ENCODE measurements around the gene SEZ6L2.

SEZ6L2 gene

GRCh38 chr16:29835926-29836325, 63.4 kb downstream of the SEZ6L2 start:
- TF ChIP-seq TCF12 (IDR thresholded peaks at IDR 0.05; ENCODE audit: low read depth) (no peak), USF1 (IDR thresholded peaks at IDR 0.05) (no peak), RAD21 (IDR thresholded peaks at IDR 0.05; ENCODE audit: low read depth) (no peak), CEBPB (IDR thresholded peaks at IDR 0.05) (no peak), TEAD4 (IDR thresholded peaks at IDR 0.05) (no peak), TAF1 (IDR thresholded peaks at IDR 0.05; ENCODE audit: low read depth) (no peak), ZBTB7A (IDR thresholded peaks at IDR 0.05; ENCODE audit: low read depth) (no peak), EGR1 (IDR thresholded peaks at IDR 0.05) (no peak), FOXM1 (IDR thresholded peaks at IDR 0.05; ENCODE audit: borderline replicate concordance, low read depth) (no peak), YY1 (IDR thresholded peaks at IDR 0.05; ENCODE audit: low read depth) (no peak), MAX (IDR thresholded peaks at IDR 0.05) (no peak)

- TF ChIP-seq EP300 (IDR thresholded peaks at IDR 0.05; ENCODE audit: borderline replicate concordance): no peak
- TF ChIP-seq EGR1 (IDR thresholded peaks at IDR 0.05): no peak
- no peak for TF ChIP-seq FOXM1 (IDR thresholded peaks at IDR 0.05; ENCODE audit: borderline replicate concordance, low read depth)
- TF ChIP-seq TEAD4 (IDR thresholded peaks at IDR 0.05): no peak
- no peak for TF ChIP-seq CREB1 (IDR thresholded peaks at IDR 0.05; ENCODE audit: low read depth)
- TF ChIP-seq NFIC (IDR thresholded peaks at IDR 0.05): no peak
- no peak for TF ChIP-seq REST (IDR thresholded peaks at IDR 0.05; ENCODE audit: low read depth)
- TF ChIP-seq TCF12 (IDR thresholded peaks at IDR 0.05; ENCODE audit: low read depth): no peak
- TF ChIP-seq TAF1 (IDR thresholded peaks at IDR 0.05; ENCODE audit: low read depth): no peak
- no peak for TF ChIP-seq CEBPB (IDR thresholded peaks at IDR 0.05)
- TF ChIP-seq ZBTB7A (IDR thresholded peaks at IDR 0.05; ENCODE audit: low read depth): no peak
- TF ChIP-seq RAD21 (IDR thresholded peaks at IDR 0.05; ENCODE audit: low read depth): no peak
- no peak for TF ChIP-seq USF1 (IDR thresholded peaks at IDR 0.05)
- no peak for TF ChIP-seq YY1 (IDR thresholded peaks at IDR 0.05; ENCODE audit: low read depth)
- no peak for TF ChIP-seq MAX (IDR thresholded peaks at IDR 0.05)
Measured at GRCh38 chr16:29834079-29834478, 65.3 kb downstream of the SEZ6L2 start.

- TF ChIP-seq RAD21 (IDR thresholded peaks at IDR 0.05; ENCODE audit: low read depth): no peak
- no peak for TF ChIP-seq REST (IDR thresholded peaks at IDR 0.05; ENCODE audit: low read depth)
- no peak for TF ChIP-seq YY1 (IDR thresholded peaks at IDR 0.05; ENCODE audit: low read depth)
- TF ChIP-seq MAX (IDR thresholded peaks at IDR 0.05): no peak
- no peak for TF ChIP-seq TAF1 (IDR thresholded peaks at IDR 0.05; ENCODE audit: low read depth)
- TF ChIP-seq EGR1 (IDR thresholded peaks at IDR 0.05): no peak
- TF ChIP-seq NFIC (IDR thresholded peaks at IDR 0.05): no peak
- TF ChIP-seq CREB1 (IDR thresholded peaks at IDR 0.05; ENCODE audit: low read depth): no peak
Measured at GRCh38 chr16:29831490-29831889, 67.9 kb downstream of the SEZ6L2 start.

- TF ChIP-seq MAX (IDR thresholded peaks at IDR 0.05) (no peak), EGR1 (IDR thresholded peaks at IDR 0.05) (no peak), ZBTB7A (IDR thresholded peaks at IDR 0.05; ENCODE audit: low read depth) (no peak), CEBPB (IDR thresholded peaks at IDR 0.05) (no peak), TAF1 (IDR thresholded peaks at IDR 0.05; ENCODE audit: low read depth) (no peak), EP300 (IDR thresholded peaks at IDR 0.05; ENCODE audit: borderline replicate concordance) (no peak), TCF12 (IDR thresholded peaks at IDR 0.05; ENCODE audit: low read depth) (no peak), FOXM1 (IDR thresholded peaks at IDR 0.05; ENCODE audit: borderline replicate concordance, low read depth) (no peak), TEAD4 (IDR thresholded peaks at IDR 0.05) (no peak), CREB1 (IDR thresholded peaks at IDR 0.05; ENCODE audit: low read depth) (no peak), REST (IDR thresholded peaks at IDR 0.05; ENCODE audit: low read depth) (no peak), USF1 (IDR thresholded peaks at IDR 0.05) (no peak)
Measured at GRCh38 chr16:29830774-29831173, 68.6 kb downstream of the SEZ6L2 start.
